ENCODE data around the gene AGTR2.

DNA sequence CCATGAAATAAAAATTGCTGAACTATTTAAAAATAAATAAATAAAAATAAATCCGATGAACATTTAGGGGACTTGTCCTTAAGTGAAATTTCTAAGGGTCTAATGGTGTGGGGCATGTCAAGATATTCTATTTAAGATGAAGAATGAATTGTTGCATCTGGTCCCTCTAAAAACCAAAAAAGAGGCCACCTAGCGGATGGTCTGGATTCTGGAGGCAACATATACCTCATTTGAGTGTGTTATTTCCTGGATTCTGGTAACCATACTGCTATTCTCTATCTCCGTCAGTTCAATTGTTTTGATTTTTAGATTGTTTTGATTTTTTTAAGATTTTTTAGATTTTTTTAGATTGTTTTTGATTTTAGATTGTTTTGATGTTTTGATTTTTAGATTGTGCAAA, 28.3 kb downstream of the AGTR2 start:
- TF ChIP-seq POLR2A (IDR thresholded peaks at IDR 0.05; ENCODE audit: low read length), result no peak
- TF ChIP-seq, protein P1, sequence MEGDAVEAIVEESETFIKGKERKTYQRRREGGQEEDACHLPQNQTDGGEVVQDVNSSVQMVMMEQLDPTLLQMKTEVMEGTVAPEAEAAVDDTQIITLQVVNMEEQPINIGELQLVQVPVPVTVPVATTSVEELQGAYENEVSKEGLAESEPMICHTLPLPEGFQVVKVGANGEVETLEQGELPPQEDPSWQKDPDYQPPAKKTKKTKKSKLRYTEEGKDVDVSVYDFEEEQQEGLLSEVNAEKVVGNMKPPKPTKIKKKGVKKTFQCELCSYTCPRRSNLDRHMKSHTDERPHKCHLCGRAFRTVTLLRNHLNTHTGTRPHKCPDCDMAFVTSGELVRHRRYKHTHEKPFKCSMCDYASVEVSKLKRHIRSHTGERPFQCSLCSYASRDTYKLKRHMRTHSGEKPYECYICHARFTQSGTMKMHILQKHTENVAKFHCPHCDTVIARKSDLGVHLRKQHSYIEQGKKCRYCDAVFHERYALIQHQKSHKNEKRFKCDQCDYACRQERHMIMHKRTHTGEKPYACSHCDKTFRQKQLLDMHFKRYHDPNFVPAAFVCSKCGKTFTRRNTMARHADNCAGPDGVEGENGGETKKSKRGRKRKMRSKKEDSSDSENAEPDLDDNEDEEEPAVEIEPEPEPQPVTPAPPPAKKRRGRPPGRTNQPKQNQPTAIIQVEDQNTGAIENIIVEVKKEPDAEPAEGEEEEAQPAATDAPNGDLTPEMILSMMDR (IDR thresholded peaks at IDR 0.05), result no peak
- no peak for TF ChIP-seq SREBF2 (IDR thresholded peaks at IDR 0.05)
- no peak for TF ChIP-seq RAD21 (conservative IDR thresholded peaks at IDR 0.05 in 1 of 2, IDR thresholded peaks at IDR 0.05 in 1 of 2)
- no peak for TF ChIP-seq CBX2 (IDR thresholded peaks at IDR 0.05; ENCODE audit: borderline replicate concordance, low read depth)
- TF ChIP-seq MAX (IDR thresholded peaks at IDR 0.05), result no peak
